H9 (cell line): Measurements from ENCODE around the gene GNAI2. TPM values are rescaled to one million over a fixed set of nuclear protein-coding genes. Genes with fewer than 3 reads are reported as not detected.

ENCODE experiments used
- DNase-seq: peaks from one replicate; pipeline ENCODE4 v3.0.0-alpha.2; 2017
- H2AFZ ChIP-seq: one replicate; pipeline ENCODE4 v1.6.1; 2013; ENCODE audit warnings: mild to moderate bottlenecking, low read length, control low read depth, moderate library complexity
- H2AK5ac ChIP-seq: 2 replicates; pipeline ENCODE4 v1.6.1; 2013; ENCODE audit warnings: low read length, control low read depth, mixed read lengths; ENCODE audit not compliant: insufficient read length
- H2BK120ac ChIP-seq: one replicate; pipeline ENCODE4 v1.6.1; 2013; ENCODE audit warnings: low read depth, mild to moderate bottlenecking, low read length, control low read depth, inconsistent platforms; ENCODE audit not compliant: poor library complexity, severe bottlenecking
- H2BK12ac ChIP-seq: 2 replicates; pipeline ENCODE4 v1.6.1; 2013; ENCODE audit warnings: low read length, control low read depth, mixed read lengths, low read depth; ENCODE audit not compliant: insufficient read length
- H2BK15ac ChIP-seq: 2 replicates; pipeline ENCODE4 v1.6.1; 2013; ENCODE audit warnings: low read depth, low read length, control low read depth
- H2BK20ac ChIP-seq: one replicate; pipeline ENCODE4 v1.6.1; 2013; ENCODE audit warnings: low read depth, mild to moderate bottlenecking, low read length, control low read depth, inconsistent platforms; ENCODE audit not compliant: poor library complexity, severe bottlenecking
- H2BK5ac ChIP-seq: 2 replicates; pipeline ENCODE4 v1.6.1; 2013; ENCODE audit warnings: low read length, control low read depth, mixed read lengths; ENCODE audit not compliant: insufficient read length
- H3K14ac ChIP-seq: 2 replicates; pipeline ENCODE4 v1.6.1; 2013; ENCODE audit warnings: low read length, control low read depth; ENCODE audit not compliant: insufficient read depth
- H3K18ac ChIP-seq: 2 replicates; pipeline ENCODE4 v1.6.1; 2013; ENCODE audit warnings: low read depth, mild to moderate bottlenecking, mixed read lengths, low read length, control low read depth; ENCODE audit not compliant: insufficient read length
- H3K23ac ChIP-seq: 2 replicates; pipeline ENCODE4 v1.6.1; 2013; ENCODE audit warnings: low read length, control low read depth, mixed read lengths, low read depth; ENCODE audit not compliant: insufficient read length
- H3K23me2 ChIP-seq: 2 replicates; pipeline ENCODE4 v1.6.1; 2013; ENCODE audit warnings: low read depth, mild to moderate bottlenecking, mixed read lengths, low read length, control low read depth; ENCODE audit not compliant: insufficient read length, poor library complexity, severe bottlenecking
- H3K27ac ChIP-seq: 2 replicates; pipeline ENCODE4 v1.5.1; 2013; ENCODE audit warnings: low read length, control low read depth, mixed read lengths, low read depth; ENCODE audit not compliant: insufficient read length
- H3K27me3 ChIP-seq: 2 replicates; pipeline ENCODE4 v1.6.1; 2013; ENCODE audit warnings: low read length, control low read depth, inconsistent platforms; ENCODE audit not compliant: insufficient read depth
- H3K4ac ChIP-seq: 2 replicates; pipeline ENCODE4 v1.6.1; 2013; ENCODE audit warnings: low read depth, mild to moderate bottlenecking, control low read depth, inconsistent platforms, low read length, moderate library complexity
- H3K4me1 ChIP-seq: 2 replicates; pipeline ENCODE4 v1.6.1; 2013; ENCODE audit warnings: low read length, control low read depth, inconsistent platforms; ENCODE audit not compliant: insufficient read depth
- H3K4me2 ChIP-seq: 2 replicates; pipeline ENCODE4 v1.6.1; 2013; ENCODE audit warnings: low read length, control low read depth, mixed read lengths; ENCODE audit not compliant: insufficient read length, insufficient read depth
- H3K56ac ChIP-seq: 2 replicates; pipeline ENCODE4 v1.6.1; 2013; ENCODE audit warnings: low read depth, mild to moderate bottlenecking, mixed read lengths, low read length, control low read depth; ENCODE audit not compliant: insufficient read length
- H3K79me1 ChIP-seq: 2 replicates; pipeline ENCODE4 v1.6.1; 2013; ENCODE audit warnings: low read depth, mild to moderate bottlenecking, moderate library complexity, low read length, control low read depth, inconsistent platforms; ENCODE audit not compliant: insufficient read depth, poor library complexity, severe bottlenecking
- H3K79me2 ChIP-seq: 2 replicates; pipeline ENCODE4 v1.6.1; 2013; ENCODE audit warnings: low read length, control low read depth, inconsistent platforms; ENCODE audit not compliant: insufficient read depth
- H3K9ac ChIP-seq: 2 replicates; pipeline ENCODE4 v1.6.1; 2013; ENCODE audit warnings: low read length, control low read depth, mixed read lengths; ENCODE audit not compliant: insufficient read length; ENCODE audit errors: extremely low read depth
- H3K9me3 ChIP-seq: one replicate; pipeline ENCODE4 v1.6.1; 2013; ENCODE audit warnings: low read depth, low read length, inconsistent platforms; ENCODE audit not compliant: control insufficient read depth
- H3T11ph ChIP-seq: one replicate; pipeline ENCODE4 v1.6.1; 2013; ENCODE audit warnings: mild to moderate bottlenecking, low read length, control low read depth, inconsistent platforms
- H4K20me1 ChIP-seq: one replicate; pipeline ENCODE4 v1.6.1; 2013; ENCODE audit not compliant: control insufficient read depth, insufficient read length, insufficient read depth
- H4K5ac ChIP-seq: 2 replicates; pipeline ENCODE4 v1.6.1; 2013; ENCODE audit warnings: low read depth, mild to moderate bottlenecking, mixed read lengths, low read length, control low read depth; ENCODE audit not compliant: insufficient read length
- H4K8ac ChIP-seq: replicated peaks from 2 replicates; pipeline ENCODE4 v1.6.1; 2013; ENCODE audit warnings: low read length, control low read depth, mixed read lengths, low read depth; ENCODE audit not compliant: insufficient read length
- H4K91ac ChIP-seq: 2 replicates; pipeline ENCODE4 v1.6.1; 2013; ENCODE audit warnings: low read depth, mild to moderate bottlenecking, moderate library complexity, mixed read lengths, low read length, control low read depth; ENCODE audit not compliant: insufficient read length
- H3K27ac Mint-ChIP-seq, 3 experiments: 2 replicates in 2 of 3; 3 replicates in 1 of 3; pipeline ENCODE4 v1.8.0; 2020 to 2021; ENCODE audit warnings: mixed read lengths in 3 of 3, mild to moderate bottlenecking in 1 of 3, moderate library complexity in 1 of 3
- H3K27me3 Mint-ChIP-seq: 2 replicates; pipeline ENCODE4 v1.8.0; 2021; ENCODE audit warnings: low read depth, mild to moderate bottlenecking, moderate library complexity, mixed read lengths
- H3K36me3 Mint-ChIP-seq, 3 experiments: 2 replicates in 2 of 3; 3 replicates in 1 of 3; pipeline ENCODE4 v1.8.0; 2020 to 2021; ENCODE audit warnings: low read depth in 3 of 3, mixed read lengths in 3 of 3; ENCODE audit not compliant: insufficient read depth in 1 of 3
- H3K4me1 Mint-ChIP-seq, 2 experiments: 2 replicates each; pipeline ENCODE4 v1.8.0; 2020; ENCODE audit warnings: mixed read lengths in 2 of 2
- H3K4me3 Mint-ChIP-seq, 2 experiments: 2 replicates in 1 of 2; 3 replicates in 1 of 2; pipeline ENCODE4 v1.8.0; 2020 to 2021; ENCODE audit warnings: mild to moderate bottlenecking in 2 of 2, mixed read lengths in 2 of 2, moderate library complexity in 1 of 2
- H3K9me3 Mint-ChIP-seq, 2 experiments: 2 replicates in 1 of 2; 3 replicates in 1 of 2; pipeline ENCODE4 v1.8.0; 2020; ENCODE audit warnings: mild to moderate bottlenecking in 2 of 2, mixed read lengths in 2 of 2, moderate library complexity in 1 of 2
- CTCF ChIP-seq: fragments of 200-600 bp; sonication (generic); conservative IDR thresholded peaks from 3 replicates; pipeline ENCODE4 v1.8.0; 2021; ENCODE audit warnings: antibody characterized with exemption, mild to moderate bottlenecking
- WGBS: extraction: QIAGEN DNeasy Blood & Tissue Kit; methylation state at CpG from one replicate; pipeline ENCODE4 v1.1.7; 2013; ENCODE audit warnings: missing lambda C conversion rate, low lambda C conversion rate, mixed read lengths; ENCODE audit not compliant: insufficient read length; ENCODE audit errors: extremely low coverage; 5-methylcytosine and 5-hydroxymethylcytosine counted together
- total RNA-seq: library from RNA; stranded (reverse); gene quantifications from 2 replicates; pipeline ENCODE4 v1.2.1, GENCODE V29; 2021

GNAI2 gene
- total RNA-seq, 1 experiment from 2014 or later = 218 TPM

- Histone ChIP-seq H3T11ph (no peak overlapping the region), H3K9ac (no peak overlapping the region), H2BK120ac (no peak overlapping the region), H2BK15ac (no peak overlapping the region), H3K79me1 (no peaks in the 10 kb centered on the region), H4K20me1 (peaks cover 2% of the 10 kb centered on the region), H3K56ac (no peak overlapping the region), H3K4me1 (no peaks in the 10 kb centered on the region), H3K27ac (no peak overlapping the region), H3K9me3 (no peaks in the 10 kb centered on the region), H2BK5ac (no peak overlapping the region), H3K18ac (no peak overlapping the region), H3K79me2 (no peaks in the 10 kb centered on the region), H4K8ac (no peak overlapping the region), H3K23ac (no peak overlapping the region), H4K91ac (no peak overlapping the region), H3K23me2 (no peaks in the 10 kb centered on the region), H2AK5ac (no peak overlapping the region), H3K14ac (no peak overlapping the region), H3K4me2 (no peak overlapping the region), H2BK12ac (no peak overlapping the region), H4K5ac (no peak overlapping the region), H3K27me3 (no peaks in the 10 kb centered on the region), H2BK20ac (no peak overlapping the region), H2AFZ (no peak overlapping the region), H3K4ac (no peak overlapping the region)
- peaks cover 17 to 39% of the 10 kb centered on the region in 2 experiments for H3K4me1 Mint-ChIP-seq
- H3K9me3 Mint-ChIP-seq = no peaks in the 10 kb centered on the region
- H3K36me3 Mint-ChIP-seq = peaks cover 17 to 38% (median 36%) of the 10 kb centered on the region in 3 experiments; a peak in 6 of 7 replicates
- WGBS = no CpG with 5 or more reads among the region's 17 CpGs
- TF ChIP-seq CTCF = no peak
- H3K4me3 Mint-ChIP-seq = no peak overlapping the region; a peak in 1 of 5 replicates
- H3K27ac Mint-ChIP-seq = peak overlapping the region in 2 of 3 experiments; percentile 28 to 81; a peak in 1 of 7 replicates
- H3K27me3 Mint-ChIP-seq = peaks cover 1% of the 10 kb centered on the region; the same call in 1 of the 2 replicates
- no peak for DNase-seq
These were observed 22.2 kb downstream of the GNAI2 start for GRCh38 chr3:50258029-50258680.
